HG03342 (cell line): ENCODE measurements around the gene WDR72.

Source experiments
- ATAC-seq: cut with Tn5 transposase; IDR thresholded peaks from one replicate; pipeline ENCODE4 v1.9.1; 2021; ENCODE audit warnings: mild to moderate bottlenecking, moderate library complexity; ENCODE audit not compliant: unreplicated experiment

The WDR72 gene

DNA sequence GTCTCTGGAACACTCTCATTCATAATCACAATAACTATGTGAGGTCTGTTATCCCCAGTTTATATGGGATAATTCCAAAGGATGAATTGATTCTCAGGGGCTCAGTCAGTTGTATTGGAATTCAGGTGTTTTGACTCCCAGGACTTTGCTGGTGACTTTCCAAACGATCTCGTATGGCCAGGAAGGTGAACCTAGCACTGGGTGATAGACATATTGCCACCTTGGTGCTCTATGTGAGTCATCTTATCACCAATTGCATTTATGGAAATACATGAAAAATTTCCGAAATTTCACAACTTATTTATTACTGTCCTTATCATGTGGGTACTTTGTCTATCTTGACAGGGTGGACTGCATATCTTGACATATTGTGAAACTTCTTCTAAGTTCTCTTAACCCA lies 287.3 kb downstream of the WDR72 start:
- ATAC-seq, result no peak

DNA sequence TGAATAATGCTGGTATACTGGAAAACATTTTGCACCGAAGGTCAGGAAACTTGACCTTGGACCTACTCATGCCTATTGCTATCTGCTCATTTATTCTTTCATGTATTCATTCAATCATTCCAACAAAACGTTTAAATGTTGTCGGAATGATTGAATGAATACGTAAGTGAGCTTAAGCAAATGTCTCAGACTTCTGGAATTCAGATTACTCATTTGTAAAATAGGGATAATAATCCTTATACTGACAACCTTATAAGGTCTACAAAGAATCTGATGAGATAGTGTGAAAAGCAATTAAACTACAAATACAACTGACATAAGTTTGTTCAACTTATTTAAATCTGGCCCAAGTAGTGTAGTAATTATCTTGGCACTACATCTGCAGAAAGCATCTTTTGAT lies 288.7 kb downstream of the WDR72 start:
- no peak for ATAC-seq

DNA sequence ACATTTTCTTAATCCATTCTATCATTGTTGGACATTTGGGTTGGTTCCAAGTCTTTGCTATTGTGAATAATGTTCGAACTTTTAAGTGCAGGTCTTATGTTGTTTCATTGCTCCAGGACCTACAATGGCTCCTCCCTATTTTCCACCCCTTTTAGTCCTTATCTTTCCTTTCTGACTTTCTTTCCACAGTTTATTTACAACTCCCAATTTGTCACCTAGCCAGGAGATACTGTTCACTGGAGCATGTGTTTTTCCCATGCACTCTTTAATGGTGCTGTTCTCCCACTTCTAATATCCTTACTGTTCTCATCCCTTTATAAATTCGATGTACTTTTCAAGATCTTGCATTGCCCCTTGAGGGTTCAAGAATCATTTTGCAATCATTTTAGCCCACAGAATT lies 290.0 kb downstream of the WDR72 start:
- ATAC-seq, result no peak
